Epithelial cell of proximal tubule (primary cell): ENCODE measurements around the gene TMEM108. TPM values are rescaled to one million over a fixed set of nuclear protein-coding genes. Genes with fewer than 3 reads are reported as not detected.
A peak's percentile ranks its signal among the peaks of the same experiment; 100 is the strongest.

ENCODE experiments used
- DNase-seq: peaks from one replicate; pipeline ENCODE4 v3.0.0-alpha.2; 2011; ENCODE audit warnings: low read depth
- H3K4me3 ChIP-seq: 2 replicates; pipeline ENCODE4 v1.5.1; 2011; ENCODE audit warnings: low read depth, mild to moderate bottlenecking, low read length
- total RNA-seq: library from RNA; depleted of rRNA; stranded (reverse); fragments of >200 nt; gene quantifications from 2 replicates; pipeline ENCODE4 v1.2.3, GENCODE V29; 2015
- TF ChIP-seq, protein P1 (sequence below): conservative IDR thresholded peaks from 2 replicates; pipeline ENCODE4 v1.5.1; 2012; ENCODE audit warnings: low read depth, mild to moderate bottlenecking, low read length

Gene TMEM108
- total RNA-seq, 1 donor from 2014 or later: 1.7 TPM

DNA sequence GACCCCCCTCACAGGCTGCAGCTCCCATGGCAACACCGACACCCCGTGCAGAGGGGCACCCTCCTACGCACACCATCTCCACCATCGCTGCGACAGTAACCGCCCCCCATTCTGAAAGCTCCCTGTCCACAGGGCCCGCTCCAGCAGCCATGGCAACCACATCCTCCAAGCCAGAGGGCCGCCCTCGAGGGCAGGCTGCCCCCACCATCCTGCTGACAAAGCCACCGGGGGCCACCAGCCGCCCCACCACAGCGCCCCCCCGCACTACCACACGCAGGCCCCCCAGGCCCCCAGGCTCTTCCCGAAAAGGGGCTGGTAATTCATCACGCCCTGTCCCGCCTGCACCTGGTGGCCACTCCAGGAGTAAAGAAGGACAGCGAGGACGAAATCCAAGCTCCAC lies 341.7 kb downstream of the TMEM108 start:
- DNase-seq: no peak
- no peak overlapping the region for H3K4me3 ChIP-seq
- TF ChIP-seq, protein P1, sequence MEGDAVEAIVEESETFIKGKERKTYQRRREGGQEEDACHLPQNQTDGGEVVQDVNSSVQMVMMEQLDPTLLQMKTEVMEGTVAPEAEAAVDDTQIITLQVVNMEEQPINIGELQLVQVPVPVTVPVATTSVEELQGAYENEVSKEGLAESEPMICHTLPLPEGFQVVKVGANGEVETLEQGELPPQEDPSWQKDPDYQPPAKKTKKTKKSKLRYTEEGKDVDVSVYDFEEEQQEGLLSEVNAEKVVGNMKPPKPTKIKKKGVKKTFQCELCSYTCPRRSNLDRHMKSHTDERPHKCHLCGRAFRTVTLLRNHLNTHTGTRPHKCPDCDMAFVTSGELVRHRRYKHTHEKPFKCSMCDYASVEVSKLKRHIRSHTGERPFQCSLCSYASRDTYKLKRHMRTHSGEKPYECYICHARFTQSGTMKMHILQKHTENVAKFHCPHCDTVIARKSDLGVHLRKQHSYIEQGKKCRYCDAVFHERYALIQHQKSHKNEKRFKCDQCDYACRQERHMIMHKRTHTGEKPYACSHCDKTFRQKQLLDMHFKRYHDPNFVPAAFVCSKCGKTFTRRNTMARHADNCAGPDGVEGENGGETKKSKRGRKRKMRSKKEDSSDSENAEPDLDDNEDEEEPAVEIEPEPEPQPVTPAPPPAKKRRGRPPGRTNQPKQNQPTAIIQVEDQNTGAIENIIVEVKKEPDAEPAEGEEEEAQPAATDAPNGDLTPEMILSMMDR: no peak

- DNase-seq: no peak
- H3K4me3 ChIP-seq: no peak overlapping the region
- TF ChIP-seq, protein P1: no peak
These were observed 342.5 kb downstream of the TMEM108 start for GRCh38 chr3:133380481-133381225.

GRCh38 chr3:133381346-133382109 lies 343.3 kb downstream of the TMEM108 start:
- TF ChIP-seq, protein P1: no peak
- no peak overlapping the region for H3K4me3 ChIP-seq
- DNase-seq: no peak

GRCh38 chr3:133383175-133383574 lies 345.0 kb downstream of the TMEM108 start:
- no peak overlapping the region for H3K4me3 ChIP-seq
- TF ChIP-seq, protein P1: no peak
- DNase-seq: no peak

DNA sequence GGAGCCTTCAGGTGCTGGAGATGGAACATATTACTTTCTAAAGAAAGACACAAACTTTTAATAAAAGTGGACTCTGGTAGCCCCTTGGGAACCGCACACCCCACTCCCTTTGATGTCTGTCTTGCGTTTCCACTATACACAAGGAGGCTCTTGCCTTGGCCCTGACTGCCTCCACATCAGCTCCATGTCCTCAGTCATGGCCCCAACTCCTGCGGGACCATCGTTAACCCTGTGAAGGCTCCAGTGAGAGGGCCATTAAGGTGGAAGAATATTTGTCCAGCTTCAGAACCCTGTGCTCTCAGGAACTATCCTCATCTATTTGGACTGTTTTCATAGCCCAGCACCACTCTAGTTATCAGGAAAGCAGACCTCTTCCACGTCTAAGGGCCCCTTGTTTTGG lies 345.6 kb downstream of the TMEM108 start:
- no peak for DNase-seq
- TF ChIP-seq, protein P1: no peak
- H3K4me3 ChIP-seq: no peak overlapping the region

DNA sequence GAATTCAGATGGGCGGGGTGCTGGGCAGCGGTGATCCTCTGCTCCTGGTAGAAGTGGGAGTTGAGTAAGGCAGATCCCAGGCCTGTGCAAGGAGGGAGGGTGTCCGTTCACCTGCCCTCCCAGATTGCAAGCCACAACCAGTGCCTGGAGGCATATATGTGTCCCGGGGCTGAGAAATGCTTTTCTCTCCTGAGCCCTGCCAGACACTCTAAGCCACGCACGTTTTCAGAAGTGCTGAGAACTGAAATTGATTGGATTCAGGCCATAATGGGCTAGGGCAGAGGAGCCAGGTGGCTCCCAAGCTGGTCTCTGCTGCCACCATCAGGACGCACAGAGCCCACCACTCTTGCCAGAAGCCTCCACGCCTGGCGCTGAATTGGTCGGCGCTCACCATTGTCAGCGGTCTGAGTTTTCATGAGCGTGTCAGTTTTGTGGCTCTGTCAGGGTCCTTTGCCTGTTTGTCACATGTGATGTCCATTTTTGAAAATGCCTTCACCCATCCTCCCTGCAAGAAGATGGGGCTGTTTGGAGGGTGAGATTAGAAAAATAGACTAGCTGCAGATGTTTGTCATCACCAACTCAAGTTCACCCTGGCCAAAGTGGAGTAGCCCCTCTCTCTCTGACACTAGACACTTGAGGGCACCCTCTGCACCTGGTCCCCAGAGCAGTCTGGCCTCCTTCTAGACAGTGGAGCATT lies 346.3 kb downstream of the TMEM108 start:
- no peak for DNase-seq
- TF ChIP-seq, protein P1: peak; percentile 88
- H3K4me3 ChIP-seq: no peak overlapping the region
